Measurements from ENCODE around the gene CC2D2B. TPM values are rescaled to one million over a fixed set of nuclear protein-coding genes. Genes with fewer than 3 reads are reported as not detected.

The CC2D2B gene
- total RNA-seq, 1 donor from 2014 or later: 3.9 TPM

DNA sequence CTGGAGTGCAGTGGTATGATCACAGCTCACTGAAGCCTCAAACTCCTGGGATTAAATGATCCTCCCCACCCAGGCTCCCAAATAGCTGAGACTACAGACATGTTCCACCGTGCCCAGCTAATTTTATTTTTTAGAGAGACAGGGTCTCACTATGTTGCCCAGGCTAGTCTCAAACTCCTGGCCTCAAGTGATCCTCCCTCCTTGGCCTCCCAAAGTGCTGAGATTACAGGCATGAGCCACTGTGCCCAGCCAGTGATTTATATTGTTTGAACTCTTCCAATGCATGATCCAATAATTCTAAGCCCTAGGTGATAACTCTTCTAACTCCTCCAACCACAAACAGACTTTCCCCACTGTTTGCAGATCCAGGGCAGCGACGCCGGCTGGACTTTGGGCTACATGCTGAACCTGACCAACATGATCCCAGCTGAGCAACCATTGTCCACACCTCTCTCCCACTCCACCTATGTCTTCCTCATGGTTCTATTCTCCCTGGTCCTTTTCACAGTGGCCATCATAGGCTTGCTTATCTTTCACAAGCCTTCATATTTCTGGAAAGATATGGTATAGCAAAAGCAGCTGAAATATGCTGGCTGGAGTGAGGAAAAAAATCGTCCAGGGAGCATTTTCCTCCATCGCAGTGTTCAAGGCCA, 41.8 kb upstream of the CC2D2B start:
- intact Hi-C loops (cut with DNase I): loop anchor here (1.0 kb wide), 1 partner anchor 172 kb away; no protein-coding TSS in a partner anchor
- H3K4me1 ChIP-seq: no peaks in the 10 kb centered on the region
- TF ChIP-seq, protein P1, sequence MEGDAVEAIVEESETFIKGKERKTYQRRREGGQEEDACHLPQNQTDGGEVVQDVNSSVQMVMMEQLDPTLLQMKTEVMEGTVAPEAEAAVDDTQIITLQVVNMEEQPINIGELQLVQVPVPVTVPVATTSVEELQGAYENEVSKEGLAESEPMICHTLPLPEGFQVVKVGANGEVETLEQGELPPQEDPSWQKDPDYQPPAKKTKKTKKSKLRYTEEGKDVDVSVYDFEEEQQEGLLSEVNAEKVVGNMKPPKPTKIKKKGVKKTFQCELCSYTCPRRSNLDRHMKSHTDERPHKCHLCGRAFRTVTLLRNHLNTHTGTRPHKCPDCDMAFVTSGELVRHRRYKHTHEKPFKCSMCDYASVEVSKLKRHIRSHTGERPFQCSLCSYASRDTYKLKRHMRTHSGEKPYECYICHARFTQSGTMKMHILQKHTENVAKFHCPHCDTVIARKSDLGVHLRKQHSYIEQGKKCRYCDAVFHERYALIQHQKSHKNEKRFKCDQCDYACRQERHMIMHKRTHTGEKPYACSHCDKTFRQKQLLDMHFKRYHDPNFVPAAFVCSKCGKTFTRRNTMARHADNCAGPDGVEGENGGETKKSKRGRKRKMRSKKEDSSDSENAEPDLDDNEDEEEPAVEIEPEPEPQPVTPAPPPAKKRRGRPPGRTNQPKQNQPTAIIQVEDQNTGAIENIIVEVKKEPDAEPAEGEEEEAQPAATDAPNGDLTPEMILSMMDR (IDR thresholded peaks at IDR 0.05): no peak
- H3K27ac ChIP-seq: no peak overlapping the region
- peaks cover 10 to 35% of the 10 kb centered on the region in 2 donors for H3K36me3 ChIP-seq
- no peak for DNase-seq (ENCODE audit: low spot score in 2 of 2)
- H3K9me3 ChIP-seq: no peaks in the 10 kb centered on the region
- H3K4me3 ChIP-seq: no peak overlapping the region
- H3K27me3 ChIP-seq: no peaks in the 10 kb centered on the region

DNA sequence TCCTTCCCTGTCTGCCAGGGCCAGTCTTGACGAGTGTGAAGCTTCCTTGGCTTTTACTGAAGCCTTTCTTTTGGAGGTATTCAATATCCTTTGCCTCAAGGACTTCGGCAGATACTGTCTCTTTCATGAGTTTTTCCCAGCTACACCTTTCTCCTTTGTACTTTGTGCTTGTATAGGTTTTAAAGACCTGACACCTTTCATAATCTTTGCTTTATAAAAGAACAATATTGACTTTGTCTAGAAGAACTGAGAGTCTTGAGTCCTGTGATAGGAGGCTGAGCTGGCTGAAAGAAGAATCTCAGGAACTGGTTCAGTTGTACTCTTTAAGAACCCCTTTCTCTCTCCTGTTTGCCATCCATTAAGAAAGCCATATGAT, 41.3 kb upstream of the CC2D2B start:
- no peaks in the 10 kb centered on the region for H3K27me3 ChIP-seq
- no peak overlapping the region for H3K27ac ChIP-seq
- DNase-seq (ENCODE audit: low spot score in 2 of 2): no peak
- H3K4me3 ChIP-seq: no peak overlapping the region
- peaks cover 9 to 34% of the 10 kb centered on the region in 2 donors for H3K36me3 ChIP-seq
- H3K4me1 ChIP-seq: no peaks in the 10 kb centered on the region
- H3K9me3 ChIP-seq: no peaks in the 10 kb centered on the region
- TF ChIP-seq, protein P1 (IDR thresholded peaks at IDR 0.05): no peak
- intact Hi-C loops (cut with DNase I): no loop called here

- H3K36me3 ChIP-seq: peaks cover 10 to 32% of the 10 kb centered on the region in 2 donors
- H3K27me3 ChIP-seq: no peaks in the 10 kb centered on the region
- no peak for DNase-seq (ENCODE audit: low spot score in 2 of 2)
- TF ChIP-seq, protein P1 (IDR thresholded peaks at IDR 0.05): no peak
- no peak overlapping the region for H3K27ac ChIP-seq
- H3K4me1 ChIP-seq: no peaks in the 10 kb centered on the region
- intact Hi-C loops (cut with DNase I): no loop called here
- no peak overlapping the region for H3K4me3 ChIP-seq
- no peaks in the 10 kb centered on the region for H3K9me3 ChIP-seq
These were observed 39.9 kb upstream of the CC2D2B start for GRCh38 chr10:95867866-95868265.

DNA sequence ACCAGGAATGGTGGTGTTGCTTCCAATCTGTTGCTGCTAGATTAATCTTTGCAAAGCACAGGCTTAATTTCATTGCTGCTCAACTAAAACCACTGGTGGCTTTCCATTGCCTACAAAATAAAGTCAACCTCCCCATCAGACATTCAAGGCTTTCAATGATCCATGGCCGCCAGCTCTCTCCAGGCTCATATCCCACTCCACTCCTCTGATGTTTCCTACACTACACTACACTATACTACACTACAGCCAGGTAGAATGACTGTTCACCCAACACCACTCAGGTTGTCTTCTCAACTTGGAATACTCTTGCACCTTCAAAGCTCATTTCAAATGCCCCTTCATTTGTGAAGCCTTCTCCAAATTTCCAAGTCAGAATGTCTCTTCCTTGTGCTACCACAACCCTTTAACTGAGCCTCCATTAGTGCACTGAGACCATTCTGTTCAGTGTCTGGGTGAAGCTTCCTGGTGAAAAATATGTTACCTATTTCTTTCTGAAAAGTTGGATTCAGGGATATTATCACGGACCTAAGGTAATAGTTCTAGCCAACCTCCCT, 35.5 kb upstream of the CC2D2B start:
- H3K9me3 ChIP-seq: no peaks in the 10 kb centered on the region
- no peak overlapping the region for H3K4me3 ChIP-seq
- DNase-seq (ENCODE audit: low spot score in 2 of 2): no peak
- H3K36me3 ChIP-seq: peaks cover 13 to 55% of the 10 kb centered on the region in 2 donors
- intact Hi-C loops (cut with DNase I): no loop called here
- H3K27ac ChIP-seq: no peak overlapping the region
- H3K27me3 ChIP-seq: no peaks in the 10 kb centered on the region
- TF ChIP-seq, protein P1 (IDR thresholded peaks at IDR 0.05): no peak
- no peaks in the 10 kb centered on the region for H3K4me1 ChIP-seq

DNA sequence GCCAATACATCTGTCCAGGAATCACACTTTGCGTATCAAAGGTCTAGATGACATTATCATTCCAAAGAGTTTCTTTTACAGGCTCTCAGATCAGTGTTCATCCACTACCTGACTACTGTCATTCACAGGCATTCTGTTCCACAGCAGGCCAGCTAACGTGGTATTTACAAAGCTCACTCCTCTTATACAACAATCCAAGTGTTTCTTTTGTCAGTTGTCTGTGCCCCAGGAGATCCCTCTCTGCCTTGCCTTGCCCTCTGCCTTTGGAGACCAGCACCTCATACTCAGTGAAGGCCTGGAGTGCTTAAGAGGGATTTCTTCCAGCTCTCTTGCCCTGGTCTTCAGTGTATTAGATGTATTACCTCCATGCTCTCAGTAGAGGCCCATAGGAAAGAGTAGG, 34.6 kb upstream of the CC2D2B start:
- Histone ChIP-seq H3K36me3 (peaks cover 13 to 55% of the 10 kb centered on the region in 2 donors), H3K27me3 (no peaks in the 10 kb centered on the region), H3K9me3 (no peaks in the 10 kb centered on the region), H3K27ac (no peak overlapping the region), H3K4me1 (no peaks in the 10 kb centered on the region), H3K4me3 (no peak overlapping the region)
- TF ChIP-seq, protein P1 (IDR thresholded peaks at IDR 0.05): no peak
- no peak for DNase-seq (ENCODE audit: low spot score in 2 of 2)
- intact Hi-C loops (cut with DNase I): no loop called here

All from ascending aorta (tissue), 2 donors.